ENCODE results near the gene TMEM178B.

TMEM178B gene

DNA sequence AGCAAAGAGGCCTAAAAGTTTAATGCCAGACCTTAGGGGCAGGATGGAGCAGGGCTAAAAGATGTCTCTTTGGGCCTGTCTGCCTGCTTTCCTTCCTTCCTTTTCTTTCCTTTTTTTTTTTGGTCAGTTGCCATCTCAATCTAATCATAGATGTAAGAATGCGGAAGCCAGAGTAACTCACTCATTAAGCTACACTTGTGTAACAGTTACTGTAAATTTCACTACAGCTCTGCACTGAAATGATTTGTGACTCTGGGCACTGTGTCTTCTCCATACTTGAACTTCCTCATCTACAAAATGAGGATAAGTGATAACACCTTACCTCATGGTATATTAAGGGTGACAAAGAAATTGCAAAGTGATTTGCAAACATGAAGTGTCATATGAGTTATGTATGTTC, 401.8 kb downstream of the TMEM178B start:
- TF ChIP-seq SPI1 (IDR thresholded peaks at IDR 0.05; ENCODE audit: borderline replicate concordance, low read depth) (peak; percentile 60; the same call in 1 of the 2 replicates), POLR2AphosphoS5 (IDR thresholded peaks at IDR 0.05; ENCODE audit: low read depth) (no peak)
- TF ChIP-seq, protein P1, sequence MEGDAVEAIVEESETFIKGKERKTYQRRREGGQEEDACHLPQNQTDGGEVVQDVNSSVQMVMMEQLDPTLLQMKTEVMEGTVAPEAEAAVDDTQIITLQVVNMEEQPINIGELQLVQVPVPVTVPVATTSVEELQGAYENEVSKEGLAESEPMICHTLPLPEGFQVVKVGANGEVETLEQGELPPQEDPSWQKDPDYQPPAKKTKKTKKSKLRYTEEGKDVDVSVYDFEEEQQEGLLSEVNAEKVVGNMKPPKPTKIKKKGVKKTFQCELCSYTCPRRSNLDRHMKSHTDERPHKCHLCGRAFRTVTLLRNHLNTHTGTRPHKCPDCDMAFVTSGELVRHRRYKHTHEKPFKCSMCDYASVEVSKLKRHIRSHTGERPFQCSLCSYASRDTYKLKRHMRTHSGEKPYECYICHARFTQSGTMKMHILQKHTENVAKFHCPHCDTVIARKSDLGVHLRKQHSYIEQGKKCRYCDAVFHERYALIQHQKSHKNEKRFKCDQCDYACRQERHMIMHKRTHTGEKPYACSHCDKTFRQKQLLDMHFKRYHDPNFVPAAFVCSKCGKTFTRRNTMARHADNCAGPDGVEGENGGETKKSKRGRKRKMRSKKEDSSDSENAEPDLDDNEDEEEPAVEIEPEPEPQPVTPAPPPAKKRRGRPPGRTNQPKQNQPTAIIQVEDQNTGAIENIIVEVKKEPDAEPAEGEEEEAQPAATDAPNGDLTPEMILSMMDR (IDR thresholded peaks at IDR 0.05; ENCODE audit: insufficient read depth, low read length), result no peak
- Histone ChIP-seq H3K4me3 (replicated peaks; ENCODE audit: insufficient read depth, low read length) (no peak overlapping the region), H3K27ac (replicated peaks) (no peak overlapping the region), H3K27me3 (ENCODE audit: insufficient read depth, poor library complexity, severe bottlenecking) (no peaks in the 10 kb centered on the region)
- DNase-seq (ENCODE audit: low read depth in 1 of 2, low spot score in 1 of 2), result peak; percentile 20 to 23

DNA sequence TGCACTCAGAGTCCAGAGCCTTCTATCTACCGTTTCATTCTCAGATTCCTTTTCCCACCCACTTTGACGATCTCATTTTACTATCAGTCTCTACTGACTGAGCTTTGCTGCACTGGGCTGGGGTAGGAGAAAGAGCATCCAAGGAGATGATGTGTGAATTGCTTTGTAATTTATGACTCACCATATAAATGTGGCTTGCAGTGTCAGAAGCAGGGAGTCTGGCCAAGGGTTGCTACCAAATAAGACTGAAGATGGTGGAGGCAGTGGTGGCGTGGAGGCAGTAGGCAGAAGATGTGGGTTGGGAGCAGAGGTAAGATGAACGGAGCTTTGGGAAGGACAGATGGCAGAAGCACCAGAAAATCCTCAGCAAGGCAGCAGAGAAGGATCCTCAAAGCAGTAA, 404.0 kb downstream of the TMEM178B start:
- H3K4me3 ChIP-seq (replicated peaks; ENCODE audit: insufficient read depth, low read length), result no peak overlapping the region
- no peaks in the 10 kb centered on the region for H3K27me3 ChIP-seq (ENCODE audit: insufficient read depth, poor library complexity, severe bottlenecking)
- DNase-seq (ENCODE audit: low read depth in 1 of 2, low spot score in 1 of 2), result no peak

DNA sequence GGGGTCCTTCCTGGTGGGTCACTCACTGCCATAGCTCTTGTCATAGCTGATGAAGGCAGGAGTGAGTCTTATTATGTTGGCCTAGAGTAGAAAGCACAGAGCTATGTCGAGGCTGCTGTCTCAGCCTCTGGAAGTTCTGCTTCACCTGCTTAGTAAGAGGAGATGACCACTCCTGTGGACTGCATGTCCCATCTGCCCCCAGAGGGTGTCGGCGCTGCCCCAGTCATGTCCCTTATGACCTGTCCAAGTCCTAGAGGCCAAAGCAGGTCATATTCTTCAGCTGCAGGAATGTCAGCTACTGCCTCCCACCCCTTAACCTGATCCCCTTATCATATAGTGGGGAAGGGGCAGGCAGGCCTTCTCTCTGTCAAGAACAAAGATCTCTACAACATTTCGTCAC, 405.0 kb downstream of the TMEM178B start:
- Histone ChIP-seq H3K4me3 (replicated peaks; ENCODE audit: insufficient read depth, low read length) (no peak overlapping the region), H3K27ac (replicated peaks) (no peak overlapping the region), H3K27me3 (ENCODE audit: insufficient read depth, poor library complexity, severe bottlenecking) (no peaks in the 10 kb centered on the region)
- no peak for DNase-seq (ENCODE audit: low read depth in 1 of 2, low spot score in 1 of 2)
- TF ChIP-seq, protein P2, sequence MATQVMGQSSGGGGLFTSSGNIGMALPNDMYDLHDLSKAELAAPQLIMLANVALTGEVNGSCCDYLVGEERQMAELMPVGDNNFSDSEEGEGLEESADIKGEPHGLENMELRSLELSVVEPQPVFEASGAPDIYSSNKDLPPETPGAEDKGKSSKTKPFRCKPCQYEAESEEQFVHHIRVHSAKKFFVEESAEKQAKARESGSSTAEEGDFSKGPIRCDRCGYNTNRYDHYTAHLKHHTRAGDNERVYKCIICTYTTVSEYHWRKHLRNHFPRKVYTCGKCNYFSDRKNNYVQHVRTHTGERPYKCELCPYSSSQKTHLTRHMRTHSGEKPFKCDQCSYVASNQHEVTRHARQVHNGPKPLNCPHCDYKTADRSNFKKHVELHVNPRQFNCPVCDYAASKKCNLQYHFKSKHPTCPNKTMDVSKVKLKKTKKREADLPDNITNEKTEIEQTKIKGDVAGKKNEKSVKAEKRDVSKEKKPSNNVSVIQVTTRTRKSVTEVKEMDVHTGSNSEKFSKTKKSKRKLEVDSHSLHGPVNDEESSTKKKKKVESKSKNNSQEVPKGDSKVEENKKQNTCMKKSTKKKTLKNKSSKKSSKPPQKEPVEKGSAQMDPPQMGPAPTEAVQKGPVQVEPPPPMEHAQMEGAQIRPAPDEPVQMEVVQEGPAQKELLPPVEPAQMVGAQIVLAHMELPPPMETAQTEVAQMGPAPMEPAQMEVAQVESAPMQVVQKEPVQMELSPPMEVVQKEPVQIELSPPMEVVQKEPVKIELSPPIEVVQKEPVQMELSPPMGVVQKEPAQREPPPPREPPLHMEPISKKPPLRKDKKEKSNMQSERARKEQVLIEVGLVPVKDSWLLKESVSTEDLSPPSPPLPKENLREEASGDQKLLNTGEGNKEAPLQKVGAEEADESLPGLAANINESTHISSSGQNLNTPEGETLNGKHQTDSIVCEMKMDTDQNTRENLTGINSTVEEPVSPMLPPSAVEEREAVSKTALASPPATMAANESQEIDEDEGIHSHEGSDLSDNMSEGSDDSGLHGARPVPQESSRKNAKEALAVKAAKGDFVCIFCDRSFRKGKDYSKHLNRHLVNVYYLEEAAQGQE (IDR thresholded peaks at IDR 0.05; ENCODE audit: insufficient replicate concordance, low read depth), result no peak
- TF ChIP-seq, protein P1 (IDR thresholded peaks at IDR 0.05; ENCODE audit: insufficient read depth, low read length), result no peak
- TF ChIP-seq GABPA (IDR thresholded peaks at IDR 0.05; ENCODE audit: low read depth) (no peak), SPI1 (IDR thresholded peaks at IDR 0.05; ENCODE audit: borderline replicate concordance, low read depth) (no peak), POLR2AphosphoS5 (IDR thresholded peaks at IDR 0.05; ENCODE audit: low read depth) (no peak)

More for the DNA sequence above, 404.0 kb downstream of the TMEM178B start:
- TF ChIP-seq SPI1 (IDR thresholded peaks at IDR 0.05; ENCODE audit: borderline replicate concordance, low read depth) (no peak), GABPA (IDR thresholded peaks at IDR 0.05; ENCODE audit: low read depth) (no peak), POLR2AphosphoS5 (IDR thresholded peaks at IDR 0.05; ENCODE audit: low read depth) (no peak)
- TF ChIP-seq, protein P1 (IDR thresholded peaks at IDR 0.05; ENCODE audit: insufficient read depth, low read length), result no peak
- TF ChIP-seq, protein P2 (IDR thresholded peaks at IDR 0.05; ENCODE audit: insufficient replicate concordance, low read depth), result no peak
- H3K27ac ChIP-seq (replicated peaks), result no peak overlapping the region

DNA sequence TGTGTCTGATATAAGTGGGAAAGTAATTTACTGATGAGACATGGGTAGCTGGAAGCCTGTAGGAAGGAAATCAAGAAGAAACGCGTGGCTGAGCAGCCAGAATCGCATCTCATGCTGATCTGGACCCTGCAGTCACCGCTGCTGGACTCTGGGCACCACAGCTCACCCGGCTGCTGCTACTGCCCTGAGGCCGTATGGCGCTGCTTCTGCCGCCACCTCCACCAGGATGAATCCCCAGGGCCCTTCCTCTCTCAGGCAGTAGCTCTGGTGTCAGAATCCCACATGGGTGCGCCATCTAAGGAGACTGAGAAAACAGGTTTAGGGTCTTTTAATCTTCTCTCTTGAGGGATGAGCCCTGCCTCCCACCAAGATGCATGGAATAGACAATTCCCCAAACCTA, 407.1 kb downstream of the TMEM178B start:
- H3K27me3 ChIP-seq (ENCODE audit: insufficient read depth, poor library complexity, severe bottlenecking), result no peaks in the 10 kb centered on the region
- no peak overlapping the region for H3K27ac ChIP-seq (replicated peaks)
- H3K4me3 ChIP-seq (replicated peaks; ENCODE audit: insufficient read depth, low read length), result no peak overlapping the region
- no peak for DNase-seq (ENCODE audit: low read depth in 1 of 2, low spot score in 1 of 2)
- TF ChIP-seq POLR2AphosphoS5 (IDR thresholded peaks at IDR 0.05; ENCODE audit: low read depth) (no peak), GABPA (IDR thresholded peaks at IDR 0.05; ENCODE audit: low read depth) (no peak), SPI1 (IDR thresholded peaks at IDR 0.05; ENCODE audit: borderline replicate concordance, low read depth) (no peak)
- TF ChIP-seq, protein P2 (IDR thresholded peaks at IDR 0.05; ENCODE audit: insufficient replicate concordance, low read depth), result no peak
- TF ChIP-seq, protein P1 (IDR thresholded peaks at IDR 0.05; ENCODE audit: insufficient read depth, low read length), result no peak
